NCI-H748 treated with DMSO at 0.1 percent for 48 hours (cell line): Measurements from ENCODE around the gene HAND2.

ENCODE experiments used
- DNase-seq: peaks from one replicate; lab custom pipeline; 2025; lab: John Stamatoyannopoulos, UW

The HAND2 gene

GRCh38 chr4:173520921-173521466, 9.0 kb downstream of the HAND2 start:
- DNase-seq, result no peak

- DNase-seq, result no peak
These were observed 10.6 kb downstream of the HAND2 start for GRCh38 chr4:173519111-173520101.

GRCh38 chr4:173518425-173519102, 11.5 kb downstream of the HAND2 start:
- no peak for DNase-seq

GRCh38 chr4:173517781-173518424, 12.1 kb downstream of the HAND2 start:
- DNase-seq, result no peak

GRCh38 chr4:173516621-173517524, 13.2 kb downstream of the HAND2 start:
- DNase-seq, result no peak

GRCh38 chr4:173515458-173515857, 14.6 kb downstream of the HAND2 start:
- no peak for DNase-seq

- DNase-seq, result no peak
These were observed 15.3 kb downstream of the HAND2 start for GRCh38 chr4:173514641-173515217.

GRCh38 chr4:173513651-173514050, 16.4 kb downstream of the HAND2 start:
- no peak for DNase-seq

GRCh38 chr4:173511787-173512361, 18.2 kb downstream of the HAND2 start:
- no peak for DNase-seq

- DNase-seq, result no peak
These were observed 20.7 kb downstream of the HAND2 start for GRCh38 chr4:173509036-173510001.

GRCh38 chr4:173508386-173509035, 21.5 kb downstream of the HAND2 start:
- DNase-seq, result no peak

GRCh38 chr4:173507471-173508385, 22.3 kb downstream of the HAND2 start:
- DNase-seq, result no peak

- DNase-seq, result no peak
These were observed 23.3 kb downstream of the HAND2 start for GRCh38 chr4:173506597-173507211.

- peak; percentile 69 for DNase-seq
These were observed 24.0 kb downstream of the HAND2 start for GRCh38 chr4:173505924-173506518.

GRCh38 chr4:173504181-173504503, 25.9 kb downstream of the HAND2 start:
- no peak for DNase-seq

- no peak for DNase-seq
These were observed 26.5 kb downstream of the HAND2 start for GRCh38 chr4:173503330-173504180.
